Cardiac muscle cell (in vitro differentiated cells and primary cell): ENCODE results near the gene HIP1. TPM values are rescaled to one million over a fixed set of nuclear protein-coding genes. Genes with fewer than 3 reads are reported as not detected.
"Not testable (repeated sequence)": the region's sequence is repeated elsewhere in the genome, so short reads cannot be mapped to it uniquely, and the experiment has no call there.

Source experiments
- DNase-seq, 2 donors: peaks; one replicate each; pipeline versions ENCODE4 v3.0.0 to v3.0.0-alpha.2; 2010 to 2017; ENCODE audit warnings: low read depth in 1 of 2, low spot score in 1 of 2
- H3K27ac ChIP-seq: fragments of 200-600 bp; sonication (generic); 2 replicates; pipeline ENCODE4 v1.5.1; 2016
- H3K27me3 ChIP-seq: fragments of 200-600 bp; sonication (generic); 2 replicates; pipeline ENCODE4 v1.6.0; 2016; ENCODE audit warnings: control low read depth
- H3K36me3 ChIP-seq: fragments of 200-600 bp; sonication (generic); 2 replicates; pipeline ENCODE4 v1.5.1; 2016; ENCODE audit warnings: control low read depth
- H3K4me1 ChIP-seq: fragments of 200-600 bp; sonication (generic); 2 replicates; pipeline ENCODE4 v1.8.1; 2017; ENCODE audit warnings: low read depth, mild to moderate bottlenecking, mixed run types
- H3K4me3 ChIP-seq: fragments of 200-600 bp; sonication (generic); 2 replicates; pipeline ENCODE4 v1.5.1; 2016; ENCODE audit warnings: mild to moderate bottlenecking
- H3K9me3 ChIP-seq: fragments of 200-600 bp; sonication (generic); 2 replicates; pipeline ENCODE4 v1.5.1; 2017; ENCODE audit warnings: low read depth, mild to moderate bottlenecking, control low read depth
- polyA plus RNA-seq: library from polyadenylated mRNA; unstranded; fragments of >200 nt; fragmentation: Nextera tagmentation; extraction: Ambion mirVana; gene quantifications from 2 replicates; pipeline ENCODE4 v1.2.1, GENCODE V29; 2016
- total RNA-seq: library from RNA; depleted of rRNA; stranded (reverse); fragments of >200 nt; gene quantifications from 2 replicates; pipeline ENCODE4 v1.2.3, GENCODE V29; 2016

Gene HIP1
- total and polyA plus RNA-seq, 2 experiments from 2014 or later: 21.2 to 34.6 TPM

DNA sequence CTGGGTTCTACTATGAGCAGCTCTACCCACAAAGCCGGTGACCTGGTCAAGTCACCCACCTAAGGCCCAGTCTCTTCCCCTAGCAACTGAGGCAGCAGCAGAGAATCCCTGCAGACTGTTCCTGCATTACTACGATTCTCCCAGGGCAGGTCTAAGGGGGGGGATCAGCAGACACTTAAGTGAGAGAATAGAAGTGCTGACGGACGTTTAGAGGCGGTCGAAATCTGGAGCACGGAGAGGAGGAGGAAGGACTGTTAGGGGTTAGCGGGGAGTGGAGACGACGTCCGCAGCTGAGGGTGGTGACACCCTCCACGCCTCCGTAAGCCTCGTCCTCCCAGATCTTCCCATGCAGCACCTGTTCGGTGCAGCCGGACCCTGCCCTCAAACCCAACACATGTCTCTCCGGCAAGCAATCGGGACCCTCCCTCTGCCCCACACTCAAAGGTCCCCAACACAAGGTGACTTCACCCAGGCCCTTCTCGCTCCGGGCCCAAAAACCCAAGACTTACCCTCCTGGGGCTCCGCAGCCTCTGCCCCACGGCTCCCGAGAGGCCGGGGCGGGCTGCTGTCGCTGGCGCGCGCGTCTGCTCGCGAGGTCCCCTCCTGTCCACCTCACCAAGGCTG is 253.3 kb downstream of the HIP1 start:
- not testable (repeated sequence) for H3K9me3 ChIP-seq, H3K27me3 ChIP-seq, H3K36me3 ChIP-seq, H3K4me1 ChIP-seq
- H3K27ac ChIP-seq: peak overlapping the region; percentile 96
- H3K4me3 ChIP-seq: peak overlapping the region; percentile 69
- DNase-seq: peak; percentile 4 to 16

Other genes starting within 250 kb of the HIP1 start
- not detected in 2 replicates for gene SPDYE5, start 246.6 kb downstream of the HIP1 start, total RNA-seq
- gene SPDYE5, start 246.6 kb downstream of the HIP1 start, polyA plus RNA-seq: 2.8 and 2.9 TPM in 2 replicates
- gene CCL26, start 33.3 kb upstream of the HIP1 start, total RNA-seq: not detected in 2 replicates
- not detected in 2 replicates for gene CCL26, start 33.3 kb upstream of the HIP1 start, polyA plus RNA-seq
- gene CCL24, start 74.9 kb upstream of the HIP1 start, total RNA-seq: not detected in 2 replicates
- not detected in 2 replicates for gene CCL24, start 74.9 kb upstream of the HIP1 start, polyA plus RNA-seq
- gene RHBDD2, start 140.1 kb upstream of the HIP1 start, total RNA-seq: 83.6 and 115 TPM in 2 replicates
- gene RHBDD2, start 140.1 kb upstream of the HIP1 start, polyA plus RNA-seq: 190 and 223 TPM in 2 replicates
- 95.6 and 97.9 TPM in 2 replicates for gene POR, start 176.2 kb upstream of the HIP1 start, total RNA-seq
- 87.9 and 101 TPM in 2 replicates for gene POR, start 176.2 kb upstream of the HIP1 start, polyA plus RNA-seq